Activated CD4-positive, alpha-beta T cell treated with anti-CD3 and anti-CD28 coated beads, Interleukin-2, amount 50 U/mL, for 16 hours (primary cell): Measurements from ENCODE around the gene SLC1A2.

Experiments
- DNase-seq: peaks from one replicate; pipeline ENCODE4 v3.0.0-alpha.2; 2020

The SLC1A2 gene

GRCh38 chr11:35293699-35294098 lies 125.7 kb downstream of the SLC1A2 start:
- DNase-seq: no peak

GRCh38 chr11:35293035-35293434 lies 126.3 kb downstream of the SLC1A2 start:
- DNase-seq: peak; percentile 24

GRCh38 chr11:35292279-35292678 lies 127.1 kb downstream of the SLC1A2 start:
- no peak for DNase-seq

GRCh38 chr11:35290876-35291275 lies 128.5 kb downstream of the SLC1A2 start:
- no peak for DNase-seq

- DNase-seq: no peak
Observed at GRCh38 chr11:35289821-35290220, 129.5 kb downstream of the SLC1A2 start.

- peak; percentile 23 for DNase-seq
Observed at GRCh38 chr11:35288817-35289541, 130.4 kb downstream of the SLC1A2 start.

- DNase-seq: no peak
Observed at GRCh38 chr11:35288309-35288708, 131.0 kb downstream of the SLC1A2 start.

GRCh38 chr11:35287344-35287890 lies 131.9 kb downstream of the SLC1A2 start:
- DNase-seq: no peak

- DNase-seq: no peak
Observed at GRCh38 chr11:35286126-35286525, 133.2 kb downstream of the SLC1A2 start.

- no peak for DNase-seq
Observed at GRCh38 chr11:35285471-35285870, 133.9 kb downstream of the SLC1A2 start.

- peak; percentile 26 for DNase-seq
Observed at GRCh38 chr11:35282221-35282882, 137.0 kb downstream of the SLC1A2 start.

- no peak for DNase-seq
Observed at GRCh38 chr11:35281169-35281688, 138.1 kb downstream of the SLC1A2 start.

GRCh38 chr11:35280727-35281126 lies 138.6 kb downstream of the SLC1A2 start:
- no peak for DNase-seq

GRCh38 chr11:35277827-35278226 lies 141.5 kb downstream of the SLC1A2 start:
- DNase-seq: no peak

- DNase-seq: peak; percentile 8
Observed at GRCh38 chr11:35276396-35277145, 142.8 kb downstream of the SLC1A2 start.

- DNase-seq: no peak
Observed at GRCh38 chr11:35275786-35276170, 143.6 kb downstream of the SLC1A2 start.

GRCh38 chr11:35274909-35275785 lies 144.2 kb downstream of the SLC1A2 start:
- no peak for DNase-seq

GRCh38 chr11:35272391-35272902 lies 146.9 kb downstream of the SLC1A2 start:
- peak; percentile 84 for DNase-seq

GRCh38 chr11:35271031-35271430 lies 148.3 kb downstream of the SLC1A2 start:
- DNase-seq: no peak

- DNase-seq: no peak
Observed at GRCh38 chr11:35270342-35270741, 149.0 kb downstream of the SLC1A2 start.

GRCh38 chr11:35267504-35267903 lies 151.9 kb downstream of the SLC1A2 start:
- DNase-seq: no peak
